ENCODE results near the gene ZNF324B. TPM values are rescaled to one million over a fixed set of nuclear protein-coding genes. Genes with fewer than 3 reads are reported as not detected.

The ZNF324B gene
- total RNA-seq, 4 donors from 2014 or later: 3.8 to 7.6 (median 7.0) TPM

DNA sequence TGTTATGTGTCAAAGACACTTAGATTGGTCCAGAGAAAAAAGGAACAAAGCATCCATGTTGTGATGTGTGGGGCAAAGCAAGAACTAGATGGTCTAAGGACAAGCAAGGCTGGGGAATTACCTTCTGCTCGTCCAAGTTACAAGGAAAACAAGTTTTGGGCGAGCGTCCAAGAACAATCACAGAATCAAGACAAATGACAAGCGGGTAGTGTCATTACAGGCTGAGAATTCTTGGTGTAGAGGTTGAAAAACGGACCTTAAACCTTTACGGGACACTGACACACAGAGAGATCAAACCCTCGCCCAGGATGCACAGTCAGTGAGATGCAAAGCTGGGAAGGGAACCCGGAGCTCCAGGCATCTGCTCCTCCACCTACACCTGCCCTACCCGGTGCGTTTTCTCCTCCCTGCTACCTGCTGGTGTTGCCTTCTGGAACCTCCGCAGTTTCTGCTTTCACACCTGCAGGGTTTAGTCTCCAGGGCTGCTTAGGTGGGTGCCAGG lies 515 bp upstream of the ZNF324B start:
- no peak for ATAC-seq
- TF ChIP-seq, protein P1, sequence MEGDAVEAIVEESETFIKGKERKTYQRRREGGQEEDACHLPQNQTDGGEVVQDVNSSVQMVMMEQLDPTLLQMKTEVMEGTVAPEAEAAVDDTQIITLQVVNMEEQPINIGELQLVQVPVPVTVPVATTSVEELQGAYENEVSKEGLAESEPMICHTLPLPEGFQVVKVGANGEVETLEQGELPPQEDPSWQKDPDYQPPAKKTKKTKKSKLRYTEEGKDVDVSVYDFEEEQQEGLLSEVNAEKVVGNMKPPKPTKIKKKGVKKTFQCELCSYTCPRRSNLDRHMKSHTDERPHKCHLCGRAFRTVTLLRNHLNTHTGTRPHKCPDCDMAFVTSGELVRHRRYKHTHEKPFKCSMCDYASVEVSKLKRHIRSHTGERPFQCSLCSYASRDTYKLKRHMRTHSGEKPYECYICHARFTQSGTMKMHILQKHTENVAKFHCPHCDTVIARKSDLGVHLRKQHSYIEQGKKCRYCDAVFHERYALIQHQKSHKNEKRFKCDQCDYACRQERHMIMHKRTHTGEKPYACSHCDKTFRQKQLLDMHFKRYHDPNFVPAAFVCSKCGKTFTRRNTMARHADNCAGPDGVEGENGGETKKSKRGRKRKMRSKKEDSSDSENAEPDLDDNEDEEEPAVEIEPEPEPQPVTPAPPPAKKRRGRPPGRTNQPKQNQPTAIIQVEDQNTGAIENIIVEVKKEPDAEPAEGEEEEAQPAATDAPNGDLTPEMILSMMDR (IDR thresholded peaks at IDR 0.05 in 4 of 5, conservative IDR thresholded peaks at IDR 0.05 in 1 of 5): no peak
- TF ChIP-seq POLR2A (IDR thresholded peaks at IDR 0.05): no peak
- intact Hi-C loops (cut with DNase I; ENCODE audit: low total_unique reads): loop anchor here (1.0 kb wide), 3 partner anchors 11 to 125 kb away; partner anchors contain the start of genes ZNF132 and ZSCAN22
- peaks cover 0 to 10% of the 10 kb centered on the region in 2 donors for H3K36me3 ChIP-seq
- H3K4me1 ChIP-seq: peaks cover 7 to 10% of the 10 kb centered on the region in 2 donors
- peaks cover 0 to 11% (median 3%) of the 10 kb centered on the region in 3 donors for H3K27me3 ChIP-seq
- in situ Hi-C loops (cut with MboI; ENCODE audit: low sequenced_read_pairs in 4 of 4): no loop called here
- H3K9me3 ChIP-seq: no peaks in the 10 kb centered on the region
- peak overlapping the region in 2 of 4 donors; percentile 73 to 80 for H3K27ac ChIP-seq
- DNase-seq: no peak
- H3K4me3 ChIP-seq: peak overlapping the region; percentile 83 to 96 (median 88)

DNA sequence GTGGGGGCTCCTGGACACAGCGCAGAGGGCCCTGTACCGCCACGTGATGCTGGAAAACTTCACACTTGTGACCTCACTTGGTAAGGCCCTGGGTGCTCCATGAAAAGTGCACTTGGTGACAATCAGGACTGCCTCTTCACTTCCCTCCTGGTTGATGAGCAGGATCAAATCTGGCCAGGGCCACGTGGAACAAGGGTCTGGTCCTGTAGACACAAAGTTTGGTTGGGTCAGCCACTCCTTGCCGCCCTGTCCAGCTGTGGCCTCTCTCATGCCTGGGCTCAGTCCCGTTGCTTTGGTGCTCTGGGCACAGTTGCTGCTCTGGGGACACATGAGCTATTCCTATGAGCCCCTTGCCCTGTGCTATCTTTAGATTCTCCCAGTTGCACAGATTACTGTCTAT lies 2.3 kb downstream of the ZNF324B start:
- H3K27ac ChIP-seq: no peak overlapping the region
- ATAC-seq (no peak), DNase-seq (no peak)
- intact Hi-C loops (cut with DNase I; ENCODE audit: low total_unique reads): no loop called here
- H3K4me3 ChIP-seq: no peak overlapping the region
- peaks cover 7 to 10% of the 10 kb centered on the region in 2 donors for H3K4me1 ChIP-seq
- in situ Hi-C loops (cut with MboI; ENCODE audit: low sequenced_read_pairs in 4 of 4): no loop called here
- H3K9me3 ChIP-seq: no peaks in the 10 kb centered on the region
- peaks cover 0 to 28% of the 10 kb centered on the region in 2 donors for H3K36me3 ChIP-seq
- H3K27me3 ChIP-seq: peaks cover 0 to 6% (median 3%) of the 10 kb centered on the region in 3 donors
- no peak for TF ChIP-seq POLR2A (IDR thresholded peaks at IDR 0.05)

DNA sequence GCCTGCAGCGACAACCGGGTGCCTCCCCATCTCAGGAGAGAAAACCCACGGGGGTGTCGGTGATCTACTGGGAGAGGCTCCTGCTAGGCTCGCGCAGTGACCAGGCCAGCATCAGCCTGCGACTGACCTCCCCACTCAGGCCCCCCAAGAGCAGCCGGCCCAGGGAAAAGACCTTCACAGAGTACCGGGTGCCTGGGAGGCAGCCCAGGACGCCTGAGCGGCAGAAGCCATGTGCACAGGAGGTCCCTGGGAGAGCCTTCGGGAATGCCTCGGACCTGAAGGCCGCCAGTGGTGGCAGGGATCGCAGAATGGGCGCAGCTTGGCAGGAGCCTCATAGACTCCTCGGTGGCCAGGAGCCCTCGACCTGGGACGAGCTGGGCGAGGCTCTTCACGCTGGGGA lies 3.9 kb downstream of the ZNF324B start:
- H3K27ac ChIP-seq: no peak overlapping the region
- ATAC-seq (no peak), DNase-seq (no peak)
- H3K4me3 ChIP-seq: no peak overlapping the region
- TF ChIP-seq, protein P1 (IDR thresholded peaks at IDR 0.05 in 4 of 5, conservative IDR thresholded peaks at IDR 0.05 in 1 of 5): no peak
- no peak for TF ChIP-seq POLR2A (IDR thresholded peaks at IDR 0.05)
- peaks cover 0 to 28% of the 10 kb centered on the region in 2 donors for H3K36me3 ChIP-seq
- no peaks in the 10 kb centered on the region for H3K27me3 ChIP-seq
- H3K9me3 ChIP-seq: no peaks in the 10 kb centered on the region
- in situ Hi-C loops (cut with MboI; ENCODE audit: low sequenced_read_pairs in 4 of 4): no loop called here
- H3K4me1 ChIP-seq: peaks cover 7 to 10% of the 10 kb centered on the region in 2 donors
- intact Hi-C loops (cut with DNase I; ENCODE audit: low total_unique reads): no loop called here

DNA sequence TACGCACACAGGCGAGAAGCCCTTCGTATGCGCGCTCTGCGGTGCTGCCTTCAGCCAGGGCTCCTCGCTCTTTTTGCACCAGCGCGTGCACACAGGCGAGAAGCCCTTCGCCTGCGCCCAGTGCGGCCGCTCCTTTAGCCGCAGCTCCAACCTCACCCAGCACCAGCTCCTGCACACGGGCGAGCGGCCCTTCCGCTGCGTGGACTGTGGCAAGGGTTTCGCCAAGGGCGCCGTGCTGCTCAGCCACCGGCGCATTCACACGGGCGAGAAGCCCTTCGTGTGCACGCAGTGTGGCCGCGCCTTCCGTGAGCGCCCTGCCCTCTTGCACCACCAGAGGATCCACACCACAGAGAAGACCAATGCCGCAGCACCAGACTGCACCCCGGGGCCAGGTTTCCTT lies 4.7 kb downstream of the ZNF324B start:
- intact Hi-C loops (cut with DNase I; ENCODE audit: low total_unique reads) (no loop called here), in situ Hi-C loops (cut with MboI; ENCODE audit: low sequenced_read_pairs in 4 of 4) (no loop called here)
- no peaks in the 10 kb centered on the region for H3K9me3 ChIP-seq
- no peak overlapping the region for H3K27ac ChIP-seq
- H3K4me1 ChIP-seq: peaks cover 4 to 5% of the 10 kb centered on the region in 2 donors
- no peak for ATAC-seq
- no peak for TF ChIP-seq POLR2A (IDR thresholded peaks at IDR 0.05)
- TF ChIP-seq, protein P1 (IDR thresholded peaks at IDR 0.05 in 4 of 5, conservative IDR thresholded peaks at IDR 0.05 in 1 of 5): no peak
- no peak overlapping the region for H3K4me3 ChIP-seq
- no peaks in the 10 kb centered on the region for H3K27me3 ChIP-seq
- DNase-seq: no peak
- peaks cover 0 to 28% of the 10 kb centered on the region in 2 donors for H3K36me3 ChIP-seq

DNA sequence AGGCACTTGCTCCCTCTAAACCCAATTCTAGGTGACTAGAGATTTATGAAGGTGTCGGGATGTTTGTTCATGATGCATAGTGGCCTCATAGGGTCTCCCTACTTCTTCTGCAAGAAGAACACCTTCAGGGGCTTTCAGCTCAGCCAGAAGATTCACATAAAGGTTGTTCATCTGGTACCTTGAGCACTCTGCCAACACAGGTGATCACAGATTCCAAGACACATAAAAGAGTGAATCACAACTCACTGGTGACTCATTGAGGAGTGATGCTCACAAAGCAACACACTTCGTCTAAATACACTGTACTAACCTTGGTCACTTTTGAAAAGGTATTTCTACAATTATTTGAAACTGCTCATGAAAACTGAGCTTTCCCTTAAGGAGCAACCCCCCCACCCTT lies 8.6 kb downstream of the ZNF324B start:
- H3K4me3 ChIP-seq: no peak overlapping the region

More for the DNA sequence above, 8.6 kb downstream of the ZNF324B start:
- in situ Hi-C loops (cut with MboI; ENCODE audit: low sequenced_read_pairs in 4 of 4): no loop called here
- H3K27me3 ChIP-seq: no peaks in the 10 kb centered on the region
- H3K4me1 ChIP-seq: no peaks in the 10 kb centered on the region
- intact Hi-C loops (cut with DNase I; ENCODE audit: low total_unique reads): no loop called here
- H3K36me3 ChIP-seq: peaks cover 0 to 21% of the 10 kb centered on the region in 2 donors
- no peaks in the 10 kb centered on the region for H3K9me3 ChIP-seq
- TF ChIP-seq, protein P1 (IDR thresholded peaks at IDR 0.05 in 4 of 5, conservative IDR thresholded peaks at IDR 0.05 in 1 of 5): no peak
- TF ChIP-seq POLR2A (IDR thresholded peaks at IDR 0.05): no peak
- ATAC-seq: no peak
- no peak for DNase-seq
- no peak overlapping the region for H3K27ac ChIP-seq

Data from gastrocnemius medialis (tissue), 4 donors.